NCI-H748 treated with DMSO at 0.1 percent for 48 hours (cell line): ENCODE results near the gene ATP6AP1.
A peak's percentile ranks its signal among the peaks of the same experiment; 100 is the strongest.

Source experiments
- DNase-seq: peaks from one replicate; lab custom pipeline; 2025; lab: John Stamatoyannopoulos, UW

The ATP6AP1 gene

DNA sequence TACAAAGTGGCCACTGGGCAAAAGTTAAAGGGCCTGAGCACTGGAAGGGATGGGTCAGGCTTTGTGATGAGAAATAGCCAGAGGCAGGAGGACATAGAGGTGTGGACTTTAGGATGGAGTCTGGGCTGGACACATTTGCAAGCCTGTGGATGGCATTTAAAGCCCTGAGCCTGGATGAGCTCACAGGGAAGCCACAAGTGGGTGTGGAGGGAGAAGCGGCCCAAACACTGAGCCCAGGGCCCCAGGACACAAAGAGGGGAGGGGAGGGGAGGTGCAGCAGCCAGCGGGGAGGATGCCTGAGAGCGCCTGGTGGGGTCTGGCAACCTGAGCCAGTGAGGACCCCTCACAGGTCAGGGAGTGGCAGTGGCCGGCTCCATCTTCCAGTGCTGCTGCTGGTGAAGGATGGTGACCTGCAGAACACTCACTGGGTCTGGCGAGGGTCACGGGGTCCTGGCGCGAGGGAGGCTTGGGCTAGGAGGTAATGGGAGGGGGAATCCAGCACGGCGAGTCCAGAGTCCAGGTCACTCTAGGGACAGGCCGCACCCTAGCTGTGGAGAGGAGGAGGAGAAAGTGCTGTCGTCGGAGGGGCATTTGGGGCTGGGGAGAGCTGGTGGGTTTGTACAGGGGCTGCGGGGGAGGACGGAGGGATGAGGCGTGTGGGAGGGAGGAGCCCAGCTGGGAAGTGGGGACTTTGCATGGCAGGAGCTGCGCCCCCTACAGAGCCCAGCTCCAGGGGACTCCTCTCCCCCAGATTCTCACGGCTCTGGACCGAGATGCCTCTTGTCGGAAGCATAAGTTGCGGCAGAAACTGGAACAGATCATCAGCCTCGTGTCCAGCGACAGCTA, 43.6 kb downstream of the ATP6AP1 start:
- DNase-seq = no peak

DNA sequence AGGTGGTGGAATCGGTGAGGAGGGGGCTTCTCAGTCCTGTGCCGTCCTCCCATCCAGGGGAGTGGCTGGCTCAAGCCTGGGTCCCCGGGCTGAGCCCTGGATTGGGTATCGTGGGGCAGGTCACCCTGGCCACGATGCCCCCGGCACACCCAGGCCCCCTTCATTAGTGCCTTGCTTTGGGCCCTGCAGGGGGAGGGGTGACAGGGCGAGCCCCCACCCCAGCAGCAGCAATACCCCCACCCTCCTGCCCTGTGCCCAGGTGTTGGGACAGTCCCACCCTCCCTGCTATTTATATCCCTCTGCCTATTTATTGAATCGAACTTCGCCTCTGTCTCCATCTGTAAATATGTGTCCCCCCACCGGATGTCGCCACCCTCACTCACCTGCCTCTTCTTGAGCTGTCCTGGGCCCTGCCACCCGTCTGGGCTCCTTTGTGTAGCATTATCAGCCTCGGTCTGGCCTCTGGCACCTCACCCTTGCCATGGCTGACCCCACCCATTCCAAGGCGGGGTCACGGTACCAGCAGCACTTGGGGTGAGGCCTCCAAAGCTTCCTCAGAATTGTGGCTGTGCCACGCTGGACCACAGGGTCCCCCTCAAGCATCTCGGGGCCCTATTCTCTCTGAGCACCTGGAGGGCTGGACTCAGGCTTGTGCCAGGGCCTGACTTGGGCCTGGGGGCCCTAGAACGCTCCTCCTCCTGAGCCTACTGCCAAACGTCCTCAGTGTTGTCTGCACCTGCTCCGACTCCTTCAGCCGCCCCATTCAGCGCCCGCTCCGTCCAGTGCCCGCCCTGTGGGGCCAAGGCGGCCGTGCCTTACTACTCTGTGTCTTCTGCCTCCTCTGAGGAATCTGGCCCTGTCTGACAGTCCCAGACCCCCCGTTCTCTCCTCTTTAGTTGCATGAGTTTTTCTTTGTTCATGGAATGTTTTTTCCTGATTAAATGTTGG, 44.5 kb downstream of the ATP6AP1 start:
- no peak for DNase-seq

DNA sequence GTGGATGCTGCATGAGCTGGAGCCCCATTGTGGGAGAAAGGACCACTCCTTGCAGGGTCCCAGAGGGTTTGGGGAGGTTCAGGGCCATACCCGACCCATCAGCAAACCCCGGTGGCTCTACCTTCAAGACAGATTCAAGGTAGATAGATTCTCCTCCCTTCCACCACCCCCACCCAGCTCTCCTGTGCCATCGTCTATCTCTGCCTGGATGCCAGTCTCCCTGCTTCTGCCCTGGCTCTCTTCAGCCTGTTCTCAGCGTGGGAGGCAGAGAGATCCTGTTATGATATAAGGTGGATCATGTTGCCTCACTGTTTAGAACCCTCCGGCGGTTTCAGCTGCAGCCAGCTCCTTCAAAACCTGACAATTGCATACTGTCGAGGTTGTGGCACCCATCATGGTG, 45.2 kb downstream of the ATP6AP1 start:
- no peak for DNase-seq

DNA sequence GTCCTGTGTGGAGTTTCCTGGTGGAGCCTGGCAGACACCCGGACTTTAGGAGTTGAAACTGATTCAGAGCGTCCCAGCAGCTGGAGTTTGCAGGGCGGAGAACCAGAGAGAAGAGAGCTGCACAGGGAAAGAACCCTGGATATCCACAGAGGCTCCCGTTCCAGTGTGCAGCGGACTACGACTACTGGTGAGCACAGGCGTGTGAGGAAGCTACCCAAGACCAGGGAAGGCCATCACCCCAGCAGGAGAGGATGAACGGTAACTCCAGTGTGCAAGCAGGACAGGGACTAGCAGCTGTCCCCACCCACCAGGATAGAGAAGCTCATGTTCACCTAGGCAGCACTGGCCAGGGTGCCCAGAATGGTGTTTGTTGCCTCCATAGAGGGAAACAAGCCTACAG, 48.3 kb downstream of the ATP6AP1 start:
- DNase-seq = no peak

DNA sequence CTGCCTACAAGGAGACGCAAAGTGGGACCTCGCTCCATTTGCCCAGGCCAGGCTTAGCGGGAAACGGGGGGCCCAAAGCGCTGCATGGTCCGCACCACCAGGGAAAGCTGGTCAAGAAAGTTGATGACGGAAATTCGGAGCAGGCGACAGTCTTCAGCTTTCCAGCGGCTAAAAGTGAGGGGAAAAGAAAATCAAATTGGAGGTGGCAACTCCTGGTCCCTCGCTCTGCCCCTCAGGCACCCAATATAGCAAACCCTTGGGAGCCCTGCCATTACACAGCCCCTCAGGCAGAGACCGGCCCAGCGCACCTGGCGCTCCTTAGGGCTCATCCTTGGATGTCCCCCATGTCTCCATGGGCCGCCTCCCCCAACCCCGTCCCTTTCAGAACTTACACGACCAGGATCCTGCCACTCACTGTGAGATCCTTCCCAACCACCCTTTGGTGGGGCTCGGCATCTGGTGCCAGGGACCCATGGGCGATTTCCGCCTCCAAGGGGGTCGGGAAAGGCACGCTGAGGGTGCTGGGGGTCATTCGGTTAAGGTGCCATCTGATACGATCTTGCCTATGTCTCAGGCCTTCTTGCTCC, 49.5 kb downstream of the ATP6AP1 start:
- DNase-seq = no peak

DNA sequence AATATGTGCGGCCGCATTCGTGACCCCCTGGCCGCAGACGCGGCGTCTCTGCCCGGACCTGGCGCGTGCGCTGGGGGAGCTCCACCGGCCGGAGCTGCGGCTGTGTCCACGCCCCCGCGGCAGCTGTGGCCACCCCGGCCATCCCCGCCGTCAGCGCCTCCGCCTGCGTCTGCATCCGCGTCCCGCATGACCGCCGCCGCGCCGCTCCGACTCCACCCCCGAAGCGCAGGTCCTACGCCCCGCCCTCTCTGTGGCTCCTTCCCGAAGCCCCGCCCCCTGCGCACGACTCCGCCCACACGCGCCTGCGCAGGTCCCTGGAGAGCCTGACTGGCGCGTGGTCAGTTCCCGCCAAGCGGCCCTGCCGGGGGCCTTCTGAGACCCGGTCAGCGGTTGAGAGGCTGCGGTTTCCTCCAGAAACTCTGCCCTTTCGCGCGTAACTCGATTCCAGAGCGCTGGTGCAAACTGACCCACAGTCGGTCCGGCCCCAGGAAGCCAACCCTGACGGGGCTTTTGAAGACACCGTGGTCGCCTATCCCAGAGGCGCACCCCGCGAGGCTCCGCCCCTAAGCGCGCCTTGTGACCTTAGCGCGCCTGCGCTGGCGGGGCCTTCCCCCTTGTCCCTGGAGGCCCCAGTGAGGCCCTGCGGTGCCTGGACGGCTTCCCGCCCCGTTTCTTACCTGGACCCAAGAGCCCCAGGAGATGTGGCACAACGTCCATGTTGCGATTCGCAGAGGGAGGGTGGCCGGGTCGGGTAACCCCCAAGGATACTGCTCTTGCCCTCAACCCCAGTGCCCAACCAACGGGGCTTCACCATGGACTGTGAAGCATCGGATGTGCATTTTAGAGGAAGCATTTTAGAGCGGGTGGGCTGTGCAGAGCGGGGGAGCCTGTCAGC, 50.5 kb downstream of the ATP6AP1 start, which contains the start of gene LAGE3:
Gene LAGE3 (minus strand): TSS at position 554 of the 895 bp plus-strand sequence. CDS start 366 bp downstream, at position 188.
- DNase-seq = peak; percentile 88

DNA sequence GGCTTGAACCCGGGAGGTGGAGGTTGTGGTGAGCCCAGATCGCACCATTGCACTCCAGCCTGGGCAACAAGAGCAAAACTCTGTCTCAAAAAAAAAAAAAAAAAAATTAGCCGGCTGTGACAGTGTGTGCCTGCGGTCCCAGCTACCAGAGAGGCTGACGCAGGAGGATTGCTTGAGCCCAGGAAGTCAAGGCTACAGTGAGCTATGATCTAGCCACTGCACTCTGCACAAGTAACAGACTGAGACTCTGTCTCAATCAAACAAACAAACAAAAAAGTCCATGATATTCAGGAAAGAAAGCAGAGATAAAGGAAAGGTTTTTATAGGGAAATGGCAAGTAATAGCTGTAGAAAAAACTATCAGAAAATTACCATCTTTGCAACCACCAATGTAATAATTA, 52.7 kb downstream of the ATP6AP1 start:
- DNase-seq = no peak

DNA sequence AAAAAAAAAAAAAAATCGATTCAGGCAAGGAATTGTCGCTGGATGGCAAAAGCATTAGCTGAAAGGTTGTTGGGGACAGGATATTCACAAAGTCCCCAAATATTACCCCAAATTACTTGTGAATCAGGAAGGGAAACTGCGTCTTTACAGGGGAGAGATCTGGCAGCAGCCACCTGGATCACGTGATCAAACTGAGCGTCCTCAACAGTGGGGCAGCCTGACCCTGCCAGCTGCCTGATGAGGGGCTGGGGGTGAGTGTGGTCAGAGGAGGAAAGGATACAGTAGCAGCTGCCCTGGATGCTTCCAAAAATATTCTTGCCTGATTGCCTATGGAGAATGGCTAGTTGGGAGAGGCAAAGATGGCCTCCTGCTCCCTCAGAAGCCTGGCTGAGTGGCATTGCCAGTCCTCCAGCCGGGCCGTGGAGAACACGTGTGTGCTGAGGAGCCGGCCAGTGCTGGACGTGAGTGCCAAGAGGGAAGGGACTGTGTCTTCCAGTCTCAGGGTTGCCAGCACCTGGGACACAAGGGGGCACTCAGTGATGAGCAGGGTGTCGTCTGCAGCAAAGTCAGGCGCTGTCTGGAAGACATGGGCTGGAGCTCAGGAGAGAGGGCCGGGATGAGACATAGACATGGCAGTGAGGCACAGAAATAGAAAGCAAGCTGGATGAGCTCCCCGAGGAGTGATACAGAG, 53.6 kb downstream of the ATP6AP1 start:
- DNase-seq = no peak

DNA sequence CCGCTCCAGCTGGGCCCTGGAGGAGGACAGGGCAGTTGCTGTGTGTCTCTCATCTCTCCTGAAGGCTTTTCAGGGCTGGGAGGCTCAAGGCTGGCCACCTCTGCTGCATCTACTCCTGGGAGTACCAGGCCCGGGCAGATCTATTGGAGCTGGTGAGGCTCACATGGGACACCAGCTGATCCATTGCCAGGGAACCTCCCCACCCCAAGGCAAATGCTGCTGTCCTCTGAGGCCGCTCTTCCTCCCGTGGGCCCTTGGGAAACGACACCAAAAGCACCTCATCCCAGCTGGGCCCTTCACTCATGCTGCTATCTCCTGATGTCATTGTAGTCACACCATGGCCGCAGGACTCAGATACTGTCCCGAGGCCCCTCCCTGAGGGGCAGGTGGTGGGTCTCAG, 54.3 kb downstream of the ATP6AP1 start:
- DNase-seq = no peak

DNA sequence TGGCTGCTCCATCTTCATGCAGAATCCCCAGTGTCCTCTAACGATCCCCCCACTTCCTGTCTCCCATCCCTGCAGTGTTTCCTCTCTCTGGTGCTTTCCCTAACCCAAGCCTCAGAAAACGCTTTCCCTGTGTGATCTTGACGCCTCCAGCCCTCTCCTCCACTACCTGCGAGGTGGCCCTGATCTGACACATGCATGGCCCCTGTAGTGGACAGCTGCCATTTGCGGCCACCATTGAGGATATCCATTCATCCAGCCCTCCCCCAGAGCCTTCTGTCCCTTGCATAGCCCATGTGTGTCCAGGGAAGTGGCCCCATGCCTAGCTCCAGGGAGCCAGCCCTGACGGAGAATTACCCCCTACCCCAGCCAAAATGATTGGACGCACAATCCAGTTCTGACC, 54.8 kb downstream of the ATP6AP1 start:
- DNase-seq = no peak

DNA sequence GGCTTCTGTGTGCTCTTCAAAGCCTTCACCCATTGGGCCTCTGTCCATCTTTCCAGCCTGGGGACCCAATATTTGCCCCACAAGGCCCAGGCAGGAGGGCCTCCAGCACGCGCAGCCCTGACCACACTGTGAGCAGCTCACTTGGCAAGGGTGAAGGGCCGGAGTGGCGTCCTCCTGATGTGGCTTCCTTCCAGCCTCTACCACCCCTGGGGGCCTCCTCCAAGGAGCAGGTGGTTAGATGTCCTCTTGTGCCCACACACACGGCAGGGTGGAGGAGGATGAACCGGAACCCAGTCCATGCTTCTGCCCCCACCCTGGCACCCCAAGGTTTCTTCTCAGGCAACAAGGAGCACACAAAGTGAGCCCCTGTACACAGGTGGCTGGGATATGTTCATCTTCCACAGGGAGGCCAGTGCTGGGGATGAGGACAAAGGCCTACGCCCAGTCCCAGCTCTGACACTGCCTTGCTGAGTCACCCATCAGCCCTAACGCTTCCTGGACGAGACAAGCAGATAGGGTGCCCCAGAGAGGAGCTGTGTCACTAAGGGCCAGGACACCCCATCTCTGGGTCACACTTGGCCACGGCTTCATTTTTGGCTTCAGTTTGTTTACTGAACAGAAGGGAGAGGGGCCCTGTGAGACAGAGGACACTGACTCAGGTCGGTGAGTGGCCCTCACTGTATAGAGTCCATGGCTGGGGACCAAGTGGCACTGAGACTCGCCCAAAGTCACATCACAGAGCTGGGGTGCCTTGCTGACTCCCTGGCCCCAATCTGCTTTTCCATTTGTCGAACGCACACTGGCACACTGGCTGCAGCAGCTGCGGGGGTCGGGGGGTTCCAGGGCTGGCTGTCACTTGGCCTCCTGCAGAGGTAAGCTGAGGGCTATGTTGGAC, 56.0 kb downstream of the ATP6AP1 start:
- no peak for DNase-seq

DNA sequence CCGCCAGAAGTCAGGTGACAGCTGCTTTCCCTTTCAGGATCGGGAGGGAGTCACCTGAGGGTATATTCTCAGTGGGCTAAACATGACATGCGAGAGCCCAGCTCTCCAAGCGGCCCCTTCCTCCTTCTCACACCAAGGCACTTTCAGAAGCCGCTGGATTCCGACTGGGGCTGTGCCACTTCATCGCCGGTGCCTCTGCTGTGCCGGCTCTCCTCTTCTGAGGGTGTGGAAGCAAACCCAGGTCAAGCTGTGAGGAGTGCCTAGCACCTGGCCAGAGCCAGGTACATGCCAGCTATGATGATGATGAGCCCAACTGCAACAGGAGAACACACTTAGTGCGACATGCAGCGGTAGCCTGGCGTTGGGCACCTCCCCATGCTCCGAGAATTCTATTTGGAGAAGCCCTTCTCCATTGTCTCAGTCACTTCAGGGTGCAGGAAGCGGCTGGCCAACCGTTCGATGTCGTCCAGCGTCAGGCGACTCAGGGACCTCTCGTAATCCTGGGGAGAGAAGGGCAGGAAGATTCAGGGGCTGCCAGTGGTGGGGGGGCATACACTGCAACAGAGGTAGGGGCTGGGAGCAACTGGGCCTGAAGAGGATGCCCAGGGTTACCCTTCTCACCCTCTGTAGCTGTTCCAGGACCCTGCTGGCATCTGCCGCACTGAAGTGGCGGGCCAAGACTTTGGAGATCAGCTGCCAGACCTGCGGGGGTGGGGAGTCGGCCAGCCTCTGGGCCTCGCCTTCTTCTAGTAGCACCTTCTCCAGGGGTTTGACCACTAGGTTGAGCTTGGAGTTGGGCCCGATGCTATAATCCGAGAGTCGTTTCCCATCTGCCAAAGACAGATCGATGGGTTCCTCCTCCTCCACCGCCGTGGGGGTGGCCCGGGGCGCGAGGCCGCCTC, 56.9 kb downstream of the ATP6AP1 start:
- no peak for DNase-seq

DNA sequence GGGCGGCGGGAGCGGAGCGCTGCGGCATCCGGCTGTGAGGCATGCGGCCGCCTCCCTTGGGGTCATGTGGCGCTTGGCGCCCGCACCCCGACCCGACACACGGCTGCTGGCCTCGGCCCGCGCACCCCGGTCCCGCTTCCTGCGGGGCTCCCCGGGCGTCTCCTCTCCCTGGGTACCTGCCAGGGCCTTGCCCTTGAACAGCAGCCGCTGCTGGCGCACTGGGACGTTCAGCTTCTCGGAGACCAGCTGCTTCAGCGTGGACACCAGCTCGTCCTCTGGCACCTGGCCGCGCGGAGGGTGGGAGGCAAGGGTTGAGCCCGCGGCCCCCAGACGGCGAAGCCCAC, 57.5 kb downstream of the ATP6AP1 start:
- DNase-seq = no peak
